ENCODE results near the gene RESP18.

Gene RESP18

GRCh38 chr2:219332542-219332941, at the start of gene RESP18:
Gene RESP18 (minus strand): TSS chr2:219332744.
- no peak for DNase-seq (ENCODE audit: low spot score)

DNA sequence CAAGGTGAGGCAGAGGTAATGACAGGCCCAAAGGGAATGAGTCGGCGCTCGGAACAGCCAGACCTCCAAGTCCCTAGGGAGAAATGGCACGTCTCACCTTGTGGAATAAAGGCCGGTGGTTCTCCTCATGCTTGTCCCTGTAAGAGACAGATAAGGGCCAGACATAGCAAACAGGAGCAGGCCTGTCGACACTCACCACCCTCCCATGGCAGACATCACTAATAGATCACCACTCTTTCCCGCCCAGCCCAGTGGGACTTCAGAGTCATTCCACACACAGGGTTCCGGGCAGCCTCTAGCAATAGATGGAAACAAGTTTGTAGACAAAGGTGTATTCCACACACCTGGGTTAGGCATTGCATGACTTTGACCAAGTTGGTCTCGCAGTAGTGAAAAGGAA, 48.9 kb upstream of the RESP18 start:
- DNase-seq (ENCODE audit: low spot score) = no peak

- no peak for DNase-seq (ENCODE audit: low spot score)
Measured at GRCh38 chr2:219380926-219381325, 48.4 kb upstream of the RESP18 start.

- no peak for DNase-seq (ENCODE audit: low spot score)
Measured at GRCh38 chr2:219378163-219378851, 45.8 kb upstream of the RESP18 start.

DNA sequence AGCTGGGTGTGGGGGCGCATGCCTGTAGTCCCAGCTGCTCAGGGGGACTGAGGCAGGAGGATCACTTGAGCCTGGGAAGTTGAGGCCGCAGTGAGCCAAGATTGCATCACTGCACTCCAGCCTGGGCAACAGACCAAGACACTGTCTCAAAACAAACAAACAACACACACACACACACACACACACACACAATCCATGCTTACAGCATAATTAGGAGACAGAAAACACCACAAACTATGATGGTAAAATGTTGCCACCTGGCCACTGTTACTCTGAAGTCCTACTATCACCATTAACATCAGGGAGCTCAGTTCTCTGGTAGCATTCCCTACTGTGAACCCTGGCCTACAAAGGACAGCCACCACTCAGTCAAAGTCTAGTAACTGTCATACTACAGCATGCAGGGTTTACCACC, 36.9 kb upstream of the RESP18 start:
- no peak for DNase-seq (ENCODE audit: low spot score)

DNA sequence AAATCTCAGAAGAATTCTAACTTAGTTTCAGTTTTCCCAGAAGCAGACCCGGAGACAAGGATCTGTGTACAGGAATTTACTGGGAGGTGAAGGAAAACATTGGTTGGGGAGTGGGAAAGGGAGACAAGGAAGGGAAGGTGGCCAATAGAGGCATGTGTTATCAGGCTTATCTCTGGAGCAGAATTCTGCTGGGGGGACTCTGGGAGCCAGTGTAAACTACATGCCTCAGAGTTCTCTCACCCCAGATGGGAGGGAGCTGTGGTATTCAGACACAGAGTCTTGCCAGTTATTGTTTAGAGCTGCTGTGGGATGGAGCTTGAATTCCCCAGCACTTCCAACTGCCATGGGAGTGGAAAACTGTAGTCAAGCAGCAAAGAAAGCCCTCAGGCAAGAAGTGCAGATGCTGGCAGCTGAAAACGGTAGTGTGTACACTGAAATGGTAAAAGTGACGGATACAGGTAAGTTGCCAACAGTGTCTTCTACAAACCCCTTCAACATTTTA, 36.2 kb upstream of the RESP18 start:
- DNase-seq (ENCODE audit: low spot score) = peak; percentile 80

GRCh38 chr2:219362524-219363164, 30.1 kb upstream of the RESP18 start:
- peak; percentile 93 for DNase-seq (ENCODE audit: low spot score)

DNA sequence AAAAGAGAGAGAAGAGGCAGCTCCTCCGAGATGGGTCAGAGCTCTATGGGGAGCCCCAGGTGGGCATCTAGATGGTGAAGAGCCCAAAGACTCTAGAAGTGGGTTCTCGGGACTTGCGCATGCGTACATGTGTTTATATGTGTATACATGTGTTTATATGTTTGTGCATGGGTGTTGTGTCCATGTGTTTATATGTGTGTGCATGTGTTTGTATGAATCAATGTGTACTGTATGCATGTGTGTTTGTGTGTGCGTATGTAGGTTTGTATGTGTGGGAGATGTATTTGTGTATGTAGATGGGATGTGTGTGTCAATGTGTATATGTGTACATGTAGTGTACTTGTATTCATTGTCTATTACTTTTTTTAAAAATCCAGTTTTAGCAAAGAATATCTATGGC, 29.5 kb upstream of the RESP18 start:
- DNase-seq (ENCODE audit: low spot score) = no peak

DNA sequence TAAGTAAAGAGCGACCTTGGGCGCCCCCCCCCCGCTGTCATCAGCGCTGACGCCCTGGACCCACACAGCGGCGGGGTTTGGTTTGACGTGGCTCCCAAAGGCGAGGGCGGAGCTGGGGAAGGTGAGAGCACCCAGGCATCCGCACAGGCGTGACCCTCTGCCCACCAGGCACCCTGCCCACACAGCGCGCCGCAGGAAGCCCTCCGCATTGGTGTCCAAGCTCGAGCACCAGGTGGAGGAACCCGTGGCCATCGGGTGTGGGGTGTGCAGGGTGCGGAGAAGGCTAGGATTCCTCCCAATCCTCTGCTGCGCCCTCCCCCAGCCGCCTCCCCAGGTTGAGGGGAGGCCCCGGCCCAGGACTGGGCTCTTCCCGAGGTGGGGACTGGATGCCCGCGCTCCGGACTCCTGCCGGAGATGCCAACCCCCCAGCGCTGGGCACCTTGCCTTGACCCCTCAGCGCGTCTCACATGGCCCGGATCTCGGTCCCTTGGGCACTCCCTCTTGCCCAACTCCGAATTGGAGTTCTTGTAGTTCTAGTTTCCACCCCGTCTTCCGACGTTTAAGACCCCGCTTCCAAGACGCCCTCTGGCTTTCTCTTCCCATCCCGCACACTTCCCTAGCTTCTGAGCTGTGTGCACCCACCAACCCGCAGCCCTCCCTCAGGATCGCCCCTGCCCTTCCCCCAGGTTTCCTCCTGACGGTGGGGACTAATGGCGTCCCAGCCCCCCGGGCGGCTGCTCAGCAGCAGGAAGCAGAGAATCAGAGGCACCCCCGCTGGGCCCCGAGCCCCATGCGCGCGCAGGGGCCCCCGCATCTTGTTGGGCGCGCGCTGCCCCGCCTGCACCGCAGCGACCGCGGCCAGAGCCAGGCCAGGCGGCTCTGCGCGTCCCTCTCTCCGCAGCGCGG, 25.9 kb upstream of the RESP18 start:
- DNase-seq (ENCODE audit: low spot score) = no peak

DNA sequence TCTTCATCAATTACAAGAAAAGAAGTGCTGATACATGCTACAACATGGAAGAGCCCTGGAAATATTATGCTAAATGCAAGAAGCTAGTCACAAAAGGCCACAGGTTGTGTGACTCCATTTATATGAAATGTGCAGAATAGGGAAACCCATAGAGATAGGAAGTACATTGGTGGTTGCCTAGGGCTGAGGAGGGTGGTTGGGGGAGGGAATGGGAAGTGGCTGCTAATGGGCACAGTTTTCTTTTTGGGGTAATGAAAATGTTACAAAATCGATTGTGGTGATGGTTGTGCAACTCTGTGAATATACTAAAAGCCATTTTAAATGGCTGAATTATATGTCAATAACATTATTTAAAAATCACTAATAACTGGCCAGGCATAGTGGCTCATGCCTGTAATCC, 24.3 kb upstream of the RESP18 start:
- DNase-seq (ENCODE audit: low spot score) = no peak

DNA sequence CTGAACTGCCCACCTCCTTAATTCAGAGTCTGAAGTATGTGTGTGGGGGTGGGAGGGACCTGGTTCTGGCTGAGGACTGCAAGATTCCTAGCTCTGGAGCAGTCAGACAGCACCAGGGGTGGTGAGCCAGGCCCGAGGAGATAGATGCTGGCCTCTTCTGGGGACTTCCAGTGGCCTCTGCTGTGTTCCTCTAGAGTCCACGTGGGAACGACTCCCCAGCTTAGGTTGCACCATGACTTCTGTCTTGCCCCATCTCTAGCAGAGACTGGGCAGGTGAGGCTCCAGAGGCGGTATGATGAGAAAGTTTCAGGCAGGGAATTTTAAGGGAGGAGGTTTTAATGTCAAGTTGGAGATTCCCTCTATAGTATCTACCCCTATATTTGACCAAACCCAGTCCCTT, 22.0 kb upstream of the RESP18 start:
- no peak for DNase-seq (ENCODE audit: low spot score)

GRCh38 chr2:219353129-219353528, 20.6 kb upstream of the RESP18 start:
- no peak for DNase-seq (ENCODE audit: low spot score)

- DNase-seq (ENCODE audit: low spot score) = peak; percentile 78
Measured at GRCh38 chr2:219352448-219353023, 20.0 kb upstream of the RESP18 start.

GRCh38 chr2:219350710-219351221, 18.2 kb upstream of the RESP18 start:
- peak; percentile 85 for DNase-seq (ENCODE audit: low spot score)

GRCh38 chr2:219350215-219350614, 17.7 kb upstream of the RESP18 start:
- no peak for DNase-seq (ENCODE audit: low spot score)

GRCh38 chr2:219344751-219345430, 12.3 kb upstream of the RESP18 start:
- DNase-seq (ENCODE audit: low spot score) = no peak

GRCh38 chr2:219335373-219335786, 2.8 kb upstream of the RESP18 start:
- no peak for DNase-seq (ENCODE audit: low spot score)

GRCh38 chr2:219334076-219334475, 1.5 kb upstream of the RESP18 start:
- DNase-seq (ENCODE audit: low spot score) = no peak

DNA sequence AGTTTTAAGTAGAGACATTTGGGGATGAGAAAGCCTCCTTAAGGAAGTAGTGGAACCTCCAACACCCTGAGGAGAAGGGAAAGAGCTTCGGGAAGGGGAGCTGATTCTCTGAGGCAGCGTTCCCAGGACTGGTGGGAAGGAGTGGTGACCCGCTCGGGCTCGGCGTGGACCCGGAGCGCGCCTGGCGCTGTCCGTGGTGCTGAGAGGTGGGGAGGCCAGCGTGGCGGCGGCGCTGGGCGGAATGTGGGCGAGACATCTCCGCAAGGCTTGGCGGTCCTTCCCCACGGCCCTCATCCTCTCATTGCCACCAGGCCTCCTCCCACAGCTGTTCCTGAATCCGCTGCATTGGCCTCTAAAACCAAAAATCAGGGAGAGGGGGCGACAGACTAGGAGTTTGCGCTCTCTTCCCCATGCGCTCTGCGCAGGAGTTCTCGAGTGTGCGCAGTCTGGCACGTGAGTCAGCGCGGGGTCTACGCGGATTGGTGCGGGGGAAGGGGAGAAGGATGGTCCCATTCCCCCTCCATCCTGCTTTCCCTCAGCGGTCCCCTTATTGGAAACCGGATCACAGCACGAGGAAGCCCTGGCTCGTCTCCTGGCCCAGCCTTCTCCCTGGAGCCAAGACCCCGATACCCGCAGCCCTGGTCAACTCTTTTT, 857 bp downstream of the RESP18 start:
- peak; percentile 64 for DNase-seq (ENCODE audit: low spot score)

- no peak for DNase-seq (ENCODE audit: low spot score)
Measured at GRCh38 chr2:219327719-219328118, 4.8 kb downstream of the RESP18 start.

Data from AG08395 (cell line).